ENCODE data around the gene UBAP2. TPM values are rescaled to one million over a fixed set of nuclear protein-coding genes. Genes with fewer than 3 reads are reported as not detected.
"Not testable (repeated sequence)": the region's sequence is repeated elsewhere in the genome, so short reads cannot be mapped to it uniquely, and the experiment has no call there.

The UBAP2 gene
- polyA plus RNA-seq, 1 donor from 2014 or later, result 12.7 TPM

- Mint-ChIP-seq H3K4me3 (no peak overlapping the region), H3K36me3 (no peaks in the 10 kb centered on the region), H3K27me3 (peaks cover 2% of the 10 kb centered on the region), H3K4me1 (peaks cover 0 to 3% (median 0%) of the 10 kb centered on the region in 3 donors), H3K27ac (no peak overlapping the region), H3K9me3 (no peaks in the 10 kb centered on the region)
These were observed 21.1 kb upstream of the UBAP2 start for GRCh38 chr9:34069831-34070230.

GRCh38 chr9:34065541-34065940 lies 16.9 kb upstream of the UBAP2 start:
- Mint-ChIP-seq H3K4me1 (no peaks in the 10 kb centered on the region), H3K27ac (no peak overlapping the region), H3K4me3 (no peak overlapping the region), H3K27me3 (peaks cover 2% of the 10 kb centered on the region), H3K36me3 (no peaks in the 10 kb centered on the region), H3K9me3 (no peaks in the 10 kb centered on the region)

GRCh38 chr9:34059954-34060353 lies 11.3 kb upstream of the UBAP2 start:
- H3K36me3 Mint-ChIP-seq, result no peaks in the 10 kb centered on the region
- no peak overlapping the region for H3K27ac Mint-ChIP-seq
- H3K4me1 Mint-ChIP-seq, result no peaks in the 10 kb centered on the region
- no peaks in the 10 kb centered on the region for H3K9me3 Mint-ChIP-seq
- no peak overlapping the region for H3K4me3 Mint-ChIP-seq
- peaks cover 7% of the 10 kb centered on the region for H3K27me3 Mint-ChIP-seq

DNA sequence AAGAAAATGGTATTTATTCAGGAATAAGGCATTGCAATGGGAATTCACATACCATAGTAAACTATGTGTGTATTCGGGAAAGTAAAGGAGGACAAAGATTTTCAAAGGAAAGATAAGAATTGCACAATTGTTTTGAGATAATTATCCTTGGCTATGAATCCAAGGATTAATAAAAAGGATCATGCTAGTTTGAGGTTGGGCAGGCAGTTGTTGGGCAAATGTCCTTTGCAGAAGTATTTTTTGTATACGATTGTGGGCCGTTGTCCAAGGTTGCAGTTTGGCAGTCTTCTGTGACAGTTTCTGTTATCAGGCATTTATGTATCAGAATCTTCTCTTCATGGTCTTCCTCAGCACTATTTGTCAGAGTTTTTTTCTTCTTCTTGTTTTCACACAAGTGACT lies 10.6 kb upstream of the UBAP2 start:
- Mint-ChIP-seq H3K36me3 (no peaks in the 10 kb centered on the region), H3K4me3 (no peak overlapping the region), H3K9me3 (no peaks in the 10 kb centered on the region), H3K27ac (no peak overlapping the region), H3K27me3 (peaks cover 7% of the 10 kb centered on the region), H3K4me1 (no peaks in the 10 kb centered on the region)

DNA sequence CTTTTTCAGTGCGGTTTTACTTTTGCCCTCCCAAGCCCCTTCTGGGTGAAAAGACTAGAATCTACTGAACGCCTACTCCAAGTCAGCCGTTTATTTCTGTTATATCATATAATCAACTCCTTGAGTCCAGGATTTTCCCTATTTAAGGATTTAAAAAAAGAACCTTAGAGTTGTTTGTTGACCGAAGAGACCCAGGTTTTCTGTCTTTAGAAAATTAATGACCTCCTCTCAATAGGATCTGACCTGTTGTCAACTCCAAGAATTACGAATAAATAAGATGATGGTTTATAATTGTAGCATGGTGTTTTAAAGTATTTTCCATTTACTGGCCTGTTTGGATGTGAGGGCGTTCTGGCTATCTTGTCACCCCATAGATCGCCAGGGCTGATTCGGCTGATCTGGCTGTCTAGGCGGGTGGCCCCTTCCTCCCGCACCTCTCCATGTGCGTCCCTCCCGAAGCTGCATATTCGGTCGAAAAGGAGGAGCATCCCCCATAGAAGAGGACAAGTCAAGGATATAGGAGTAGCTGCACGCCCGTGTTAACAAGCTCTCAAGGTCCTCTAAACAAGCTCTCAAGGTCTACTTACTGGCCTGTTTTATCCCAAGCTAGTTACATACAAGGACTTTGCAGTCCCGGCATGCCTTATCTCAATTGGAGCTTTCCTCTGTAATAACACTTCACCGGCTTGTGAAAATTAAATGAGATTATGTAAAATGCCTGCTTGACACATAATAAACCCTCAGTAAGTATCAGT lies 1.1 kb upstream of the UBAP2 start:
- Mint-ChIP-seq H3K9me3 (no peaks in the 10 kb centered on the region), H3K27ac (peak overlapping the region in 2 of 3 donors; percentile 96 to 99), H3K4me3 (peak overlapping the region; percentile 94 to 100 (median 98)), H3K27me3 (no peaks in the 10 kb centered on the region), H3K4me1 (peaks cover 19 to 26% (median 24%) of the 10 kb centered on the region in 3 donors), H3K36me3 (peaks cover 2% of the 10 kb centered on the region)

- Mint-ChIP-seq H3K27ac (peak overlapping the region; percentile 96 to 99 (median 99)), H3K4me3 (peak overlapping the region; percentile 94 to 100 (median 98)), H3K27me3 (no peaks in the 10 kb centered on the region), H3K4me1 (peaks cover 19 to 26% (median 24%) of the 10 kb centered on the region in 3 donors), H3K36me3 (peaks cover 2% of the 10 kb centered on the region), H3K9me3 (no peaks in the 10 kb centered on the region)
These were observed 592 bp downstream of the UBAP2 start for GRCh38 chr9:34047864-34048726.

DNA sequence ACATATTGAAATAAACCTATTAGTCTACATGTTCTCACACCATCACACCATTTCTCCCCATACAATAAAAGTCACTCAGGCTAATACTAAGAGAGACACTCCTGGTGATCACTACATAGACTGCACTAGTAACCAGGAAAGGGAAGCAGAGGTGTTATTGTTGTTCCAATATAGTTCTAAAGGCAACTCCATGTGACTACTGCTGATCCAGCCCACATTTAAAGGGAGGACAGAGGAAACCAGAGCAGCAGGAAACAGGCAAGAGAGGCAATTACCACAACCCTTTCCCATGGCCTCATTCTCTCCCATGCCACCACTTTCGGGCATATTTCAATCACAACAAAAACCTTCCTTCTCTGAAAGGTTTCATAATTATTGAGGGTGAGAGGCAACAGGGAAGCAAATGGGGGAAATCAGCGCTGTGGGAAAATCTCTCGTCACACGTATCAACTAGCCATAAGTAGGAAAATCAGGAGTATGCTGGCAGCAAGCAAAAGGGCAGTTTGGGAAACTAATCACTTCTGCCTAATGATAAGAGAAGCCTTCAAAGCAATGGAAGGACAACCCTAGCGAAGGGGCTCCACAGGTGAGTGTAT lies 1.8 kb downstream of the UBAP2 start:
- no peaks in the 10 kb centered on the region for H3K27me3 Mint-ChIP-seq
- peak overlapping the region; percentile 14 to 94 (median 52) for H3K4me3 Mint-ChIP-seq
- H3K27ac Mint-ChIP-seq, result peak overlapping the region in 1 of 3 donors; percentile 96
- peaks cover 2% of the 10 kb centered on the region for H3K36me3 Mint-ChIP-seq
- no peaks in the 10 kb centered on the region for H3K9me3 Mint-ChIP-seq
- peaks cover 19 to 22% (median 21%) of the 10 kb centered on the region in 3 donors for H3K4me1 Mint-ChIP-seq

DNA sequence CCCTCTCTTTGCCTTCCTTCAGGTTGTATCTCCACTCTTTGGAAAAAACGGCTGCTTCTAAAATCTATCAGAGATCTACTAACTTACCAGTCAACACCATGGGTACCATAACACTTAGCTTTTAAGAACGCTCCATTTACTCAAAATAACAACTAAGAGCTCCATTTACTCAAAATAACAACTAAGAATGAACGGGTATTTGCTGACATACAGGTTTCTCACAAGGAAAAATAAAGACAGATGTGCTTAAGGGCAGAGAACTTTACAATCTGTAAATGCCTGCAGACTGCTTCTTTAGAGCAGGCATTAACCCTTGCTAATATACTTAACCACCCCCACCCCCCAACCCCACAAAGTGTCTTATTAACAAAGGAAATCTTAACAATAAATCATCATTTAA lies 2.8 kb downstream of the UBAP2 start:
- peak overlapping the region in 1 of 4 donors; percentile 13 for H3K4me3 Mint-ChIP-seq
- H3K4me1 Mint-ChIP-seq, result peaks cover 19 to 24% (median 21%) of the 10 kb centered on the region in 3 donors
- H3K36me3 Mint-ChIP-seq, result peaks cover 2% of the 10 kb centered on the region
- H3K9me3 Mint-ChIP-seq, result no peaks in the 10 kb centered on the region
- H3K27me3 Mint-ChIP-seq, result no peaks in the 10 kb centered on the region
- no peak overlapping the region for H3K27ac Mint-ChIP-seq

DNA sequence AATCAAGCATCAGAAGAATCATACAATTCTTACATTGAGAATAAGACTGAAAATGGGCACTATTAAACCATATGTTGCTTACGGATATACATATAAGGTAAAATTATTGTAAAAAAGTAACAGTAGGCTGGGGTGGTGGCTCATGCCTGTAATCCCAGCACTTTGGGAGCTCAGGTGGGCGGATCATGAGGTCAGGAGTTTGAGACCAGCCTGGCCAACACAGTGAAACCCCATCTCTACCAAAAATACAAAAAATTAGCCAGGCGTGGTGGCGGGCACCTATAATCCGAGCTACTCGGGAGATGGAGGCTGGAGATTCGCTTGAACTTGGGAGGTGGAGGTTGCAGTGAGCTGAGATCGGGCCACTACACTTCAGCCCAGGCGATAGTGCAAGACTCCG lies 6.6 kb downstream of the UBAP2 start:
- H3K36me3 Mint-ChIP-seq, H3K4me3 Mint-ChIP-seq, H3K9me3 Mint-ChIP-seq, H3K27me3 Mint-ChIP-seq, H3K27ac Mint-ChIP-seq: not testable (repeated sequence)
- peaks cover 10 to 12% (median 11%) of the 10 kb centered on the region in 3 donors for H3K4me1 Mint-ChIP-seq

DNA sequence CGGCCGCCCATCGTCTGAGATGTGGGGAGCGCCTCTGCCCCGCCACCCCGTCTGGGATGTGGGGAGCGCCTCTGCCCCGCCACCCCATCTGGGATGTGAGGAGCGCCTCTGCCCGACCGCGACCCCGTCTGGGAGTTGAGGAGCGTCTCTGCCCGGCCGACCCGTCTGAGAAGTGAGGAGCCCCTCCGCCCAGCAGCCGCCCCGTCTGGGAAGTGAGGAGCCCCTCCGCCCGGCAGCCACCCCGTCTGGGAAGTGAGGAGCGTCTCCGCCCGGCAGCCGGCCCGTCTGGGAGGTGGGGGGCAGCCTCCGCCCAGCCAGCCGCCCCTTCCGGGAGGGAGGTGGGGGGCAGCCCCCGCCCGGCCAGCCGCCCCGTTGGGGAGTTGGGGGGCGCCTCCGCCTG lies 9.8 kb downstream of the UBAP2 start:
- not testable (repeated sequence) for H3K9me3 Mint-ChIP-seq, H3K36me3 Mint-ChIP-seq, H3K27ac Mint-ChIP-seq, H3K27me3 Mint-ChIP-seq, H3K4me3 Mint-ChIP-seq
- peaks cover 5 to 13% (median 7%) of the 10 kb centered on the region in 3 donors for H3K4me1 Mint-ChIP-seq

GRCh38 chr9:34037626-34038025 lies 11.1 kb downstream of the UBAP2 start:
- Mint-ChIP-seq H3K27ac (no peak overlapping the region), H3K9me3 (no peaks in the 10 kb centered on the region), H3K36me3 (peaks cover 3% of the 10 kb centered on the region)

DNA sequence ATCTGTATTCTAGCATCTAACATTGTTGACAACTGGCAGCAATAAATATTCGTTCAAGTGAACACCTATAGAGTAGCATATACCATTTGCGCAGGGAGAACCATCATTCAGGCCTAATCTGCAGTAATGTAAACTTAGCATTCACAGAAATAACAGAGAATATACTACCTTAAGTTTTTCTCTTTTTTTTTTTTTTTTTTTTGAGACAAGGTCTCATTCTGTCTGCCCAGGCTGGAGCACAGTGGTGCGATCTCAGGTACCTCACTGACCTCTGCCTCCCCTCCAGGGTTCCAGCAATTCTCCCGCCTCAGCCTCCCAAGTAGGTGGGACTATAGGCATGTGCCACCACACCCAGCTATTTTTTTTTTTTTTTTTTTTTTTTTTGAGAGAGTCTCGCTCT lies 12.1 kb downstream of the UBAP2 start:
- peaks cover 5 to 16% (median 7%) of the 10 kb centered on the region in 3 donors for H3K4me1 Mint-ChIP-seq
- no peak overlapping the region for H3K27ac Mint-ChIP-seq
- H3K4me3 Mint-ChIP-seq, result no peak overlapping the region
- no peaks in the 10 kb centered on the region for H3K27me3 Mint-ChIP-seq
- H3K9me3 Mint-ChIP-seq, result no peaks in the 10 kb centered on the region
- H3K36me3 Mint-ChIP-seq, result peaks cover 3% of the 10 kb centered on the region

More at GRCh38 chr9:34037626-34038025, 11.1 kb downstream of the UBAP2 start:
- Mint-ChIP-seq H3K27me3 (no peaks in the 10 kb centered on the region), H3K4me3 (no peak overlapping the region), H3K4me1 (peaks cover 5 to 16% (median 7%) of the 10 kb centered on the region in 3 donors)

DNA sequence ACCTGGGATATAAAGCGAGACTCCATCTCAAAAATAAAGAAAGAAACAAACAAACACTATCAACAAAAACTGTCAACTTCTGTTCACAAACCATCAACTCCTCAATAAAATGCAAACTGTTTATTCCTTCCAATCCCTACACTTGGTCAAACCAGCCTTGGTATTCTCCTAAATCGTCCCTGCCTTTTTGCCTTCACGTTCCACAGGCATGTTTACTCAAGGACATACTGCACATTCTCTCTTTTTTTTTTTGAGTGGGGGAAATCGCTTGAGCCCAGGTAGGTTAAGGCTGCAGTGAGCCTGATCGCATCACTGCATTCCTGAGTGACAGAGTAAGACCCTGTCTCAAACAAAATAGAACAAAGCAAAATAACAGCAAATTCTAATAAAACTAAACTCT lies 13.0 kb downstream of the UBAP2 start:
- no peak overlapping the region for H3K27ac Mint-ChIP-seq
- H3K4me1 Mint-ChIP-seq, result peaks cover 4 to 16% (median 5%) of the 10 kb centered on the region in 3 donors

DNA sequence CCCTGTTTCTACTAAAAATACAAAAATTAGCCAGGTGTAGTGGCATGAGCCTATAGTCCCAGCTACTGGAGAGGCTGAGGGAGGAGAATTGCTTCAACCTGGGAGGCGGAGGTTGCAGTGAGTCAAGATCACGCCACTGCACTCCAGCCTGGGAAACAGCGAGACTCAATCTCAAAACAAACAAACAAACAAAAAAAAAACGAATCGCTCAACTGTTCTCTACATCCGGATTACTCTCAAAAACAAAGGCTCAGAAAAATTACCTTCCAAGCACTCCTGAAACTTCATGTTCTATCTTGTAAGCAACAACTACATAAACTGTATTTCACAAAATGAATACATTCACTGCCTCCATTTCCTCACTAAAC lies 14.0 kb downstream of the UBAP2 start:
- H3K36me3 Mint-ChIP-seq, result peaks cover 3% of the 10 kb centered on the region
- H3K4me1 Mint-ChIP-seq, result peaks cover 4 to 16% (median 5%) of the 10 kb centered on the region in 3 donors
- no peak overlapping the region for H3K27ac Mint-ChIP-seq
- no peaks in the 10 kb centered on the region for H3K27me3 Mint-ChIP-seq
- no peak overlapping the region for H3K4me3 Mint-ChIP-seq
- no peaks in the 10 kb centered on the region for H3K9me3 Mint-ChIP-seq

More for the DNA sequence above, 13.0 kb downstream of the UBAP2 start:
- Mint-ChIP-seq H3K36me3 (peaks cover 3% of the 10 kb centered on the region), H3K9me3 (no peaks in the 10 kb centered on the region), H3K4me3 (no peak overlapping the region), H3K27me3 (no peaks in the 10 kb centered on the region)

DNA sequence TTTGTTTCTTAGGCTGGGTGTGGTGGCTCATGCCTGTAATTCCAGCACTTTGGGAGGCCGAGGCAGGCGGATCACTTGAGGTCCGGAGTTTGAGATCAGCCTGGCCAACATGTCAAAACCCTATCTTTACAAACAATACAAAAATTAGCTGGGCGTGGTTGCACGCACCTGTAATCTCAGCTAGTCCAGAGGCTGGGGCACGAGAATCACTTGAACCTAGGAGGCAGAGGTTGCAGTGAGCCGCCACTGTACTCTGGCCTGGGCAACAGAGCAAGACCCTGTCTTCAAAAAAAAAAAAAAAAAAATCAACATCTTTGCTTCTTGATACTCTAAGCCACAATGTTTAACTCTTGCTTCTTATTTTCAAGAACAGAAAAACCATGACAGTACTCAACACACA lies 16.1 kb downstream of the UBAP2 start:
- Mint-ChIP-seq H3K9me3 (no peaks in the 10 kb centered on the region), H3K4me3 (no peak overlapping the region), H3K27ac (no peak overlapping the region), H3K4me1 (peaks cover 4 to 16% (median 5%) of the 10 kb centered on the region in 3 donors), H3K27me3 (no peaks in the 10 kb centered on the region), H3K36me3 (peaks cover 4% of the 10 kb centered on the region)
